ENCODE measurements around the gene CACNA1H.
A peak's percentile ranks its signal among the peaks of the same experiment; 100 is the strongest.
"Not testable (repeated sequence)": the region's sequence is repeated elsewhere in the genome, so short reads cannot be mapped to it uniquely, and the experiment has no call there.

The CACNA1H gene

GRCh38 chr16:1220098-1220728 is 67.3 kb downstream of the CACNA1H start:
- peak in 1 of 10 donors; percentile 81 for DNase-seq
- intact Hi-C loops (cut with DNase I), result no loop called here

GRCh38 chr16:1220841-1221627 is 68.1 kb downstream of the CACNA1H start:
- intact Hi-C loops (cut with DNase I), result no loop called here
- peak in 1 of 10 donors; percentile 77 for DNase-seq

- DNase-seq, result peak in 3 of 10 donors; percentile 18 to 80 (median 31)
- intact Hi-C loops (cut with DNase I), result no loop called here
Observed at GRCh38 chr16:1221628-1222552, 69.0 kb downstream of the CACNA1H start.

- peak in 1 of 10 donors; percentile 81 for DNase-seq
- intact Hi-C loops (cut with DNase I), result no loop called here
Observed at GRCh38 chr16:1222553-1223354, 69.8 kb downstream of the CACNA1H start.

- peak in 1 of 10 donors; percentile 61 for DNase-seq
- intact Hi-C loops (cut with DNase I), result no loop called here
Observed at GRCh38 chr16:1223355-1224214, 70.7 kb downstream of the CACNA1H start.

GRCh38 chr16:1224558-1224957 is 71.7 kb downstream of the CACNA1H start:
- DNase-seq, result peak in 1 of 10 donors; percentile 77
- intact Hi-C loops (cut with DNase I), result no loop called here

- intact Hi-C loops (cut with DNase I), result no loop called here
- peak in 1 of 10 donors; percentile 37 for DNase-seq
Observed at GRCh38 chr16:1225051-1225451, 72.1 kb downstream of the CACNA1H start, which contains the start of gene TPSG1. Gene TPSG1 (minus strand): TSS chr16:1225268. CDS start chr16:1225252, 16 bp downstream.

- intact Hi-C loops (cut with DNase I), result not testable (repeated sequence)
- DNase-seq, result peak in 1 of 10 donors; percentile 82
Observed at GRCh38 chr16:1225728-1226311, 72.9 kb downstream of the CACNA1H start.

GRCh38 chr16:1226692-1227091 is 73.8 kb downstream of the CACNA1H start:
- intact Hi-C loops (cut with DNase I), result not testable (repeated sequence)
- peak in 1 of 10 donors; percentile 52 for DNase-seq

- peak in 1 of 10 donors; percentile 68 for DNase-seq
- intact Hi-C loops (cut with DNase I), result not testable (repeated sequence)
Observed at GRCh38 chr16:1228227-1228626, 75.3 kb downstream of the CACNA1H start.

GRCh38 chr16:1229476-1229875 is 76.6 kb downstream of the CACNA1H start:
- intact Hi-C loops (cut with DNase I), result not testable (repeated sequence)
- peak in 2 of 10 donors; percentile 59 to 69 for DNase-seq

GRCh38 chr16:1230084-1230470 is 77.2 kb downstream of the CACNA1H start, which contains the start of gene TPSB2:
Gene TPSB2 (minus strand): TSS chr16:1230184. CDS start chr16:1229951, 233 bp downstream.
- DNase-seq, result peak in 1 of 10 donors; percentile 1
- intact Hi-C loops (cut with DNase I), result not testable (repeated sequence)

GRCh38 chr16:1230471-1231212 is 77.7 kb downstream of the CACNA1H start:
- intact Hi-C loops (cut with DNase I), result not testable (repeated sequence)
- DNase-seq, result peak in 3 of 10 donors; percentile 25 to 66 (median 41)

GRCh38 chr16:1231301-1231700 is 78.4 kb downstream of the CACNA1H start:
- intact Hi-C loops (cut with DNase I), result not testable (repeated sequence)
- peak in 2 of 10 donors; percentile 28 to 39 for DNase-seq

GRCh38 chr16:1232049-1232748 is 79.3 kb downstream of the CACNA1H start:
- DNase-seq; intact Hi-C loops (cut with DNase I): not testable (repeated sequence)

GRCh38 chr16:1236659-1237058 is 83.8 kb downstream of the CACNA1H start:
- intact Hi-C loops (cut with DNase I); DNase-seq: not testable (repeated sequence)

GRCh38 chr16:1237990-1238389 is 85.1 kb downstream of the CACNA1H start:
- intact Hi-C loops (cut with DNase I), result no loop called here
- peak in 2 of 10 donors; percentile 3 to 20 for DNase-seq

All from posterior cingulate gyrus (tissue), 11 donors.